GM18861 (cell line): ENCODE measurements around the gene UBXN10.
"Not testable (repeated sequence)": the region's sequence is repeated elsewhere in the genome, so short reads cannot be mapped to it uniquely, and the experiment has no call there.

ENCODE experiments used
- ATAC-seq: cut with Tn5 transposase; IDR thresholded peaks from one replicate; pipeline ENCODE4 v1.9.1; 2021; ENCODE audit not compliant: unreplicated experiment

UBXN10 gene

GRCh38 chr1:20199403-20199802, 13.5 kb downstream of the UBXN10 start:
- no peak for ATAC-seq

GRCh38 chr1:20199840-20200239, 13.9 kb downstream of the UBXN10 start:
- ATAC-seq, result no peak

GRCh38 chr1:20200966-20201365, 15.1 kb downstream of the UBXN10 start:
- ATAC-seq, result no peak

DNA sequence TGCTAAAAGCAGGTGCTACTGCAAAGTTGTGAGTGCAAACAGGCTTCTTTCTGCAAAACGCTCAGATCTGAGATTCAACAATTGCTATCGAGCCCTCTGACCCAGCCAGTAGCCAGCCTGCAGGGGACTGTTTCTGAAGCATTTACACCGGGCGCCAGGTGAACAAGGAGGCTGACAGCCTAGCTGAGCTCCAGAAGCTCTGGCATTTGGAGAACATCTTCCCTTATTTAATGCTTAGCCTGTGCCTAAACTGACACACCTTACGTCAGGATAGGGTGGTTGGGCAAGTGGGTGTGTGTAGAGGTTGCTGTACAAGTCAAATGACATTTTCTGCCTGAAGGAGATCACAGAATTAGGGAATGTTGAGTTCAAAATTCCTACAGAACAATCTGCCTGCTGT, 16.3 kb downstream of the UBXN10 start:
- ATAC-seq, result no peak

GRCh38 chr1:20207546-20207945, 21.6 kb downstream of the UBXN10 start:
- ATAC-seq, result no peak

- no peak for ATAC-seq
Observed at GRCh38 chr1:20209471-20209870, 23.6 kb downstream of the UBXN10 start.

DNA sequence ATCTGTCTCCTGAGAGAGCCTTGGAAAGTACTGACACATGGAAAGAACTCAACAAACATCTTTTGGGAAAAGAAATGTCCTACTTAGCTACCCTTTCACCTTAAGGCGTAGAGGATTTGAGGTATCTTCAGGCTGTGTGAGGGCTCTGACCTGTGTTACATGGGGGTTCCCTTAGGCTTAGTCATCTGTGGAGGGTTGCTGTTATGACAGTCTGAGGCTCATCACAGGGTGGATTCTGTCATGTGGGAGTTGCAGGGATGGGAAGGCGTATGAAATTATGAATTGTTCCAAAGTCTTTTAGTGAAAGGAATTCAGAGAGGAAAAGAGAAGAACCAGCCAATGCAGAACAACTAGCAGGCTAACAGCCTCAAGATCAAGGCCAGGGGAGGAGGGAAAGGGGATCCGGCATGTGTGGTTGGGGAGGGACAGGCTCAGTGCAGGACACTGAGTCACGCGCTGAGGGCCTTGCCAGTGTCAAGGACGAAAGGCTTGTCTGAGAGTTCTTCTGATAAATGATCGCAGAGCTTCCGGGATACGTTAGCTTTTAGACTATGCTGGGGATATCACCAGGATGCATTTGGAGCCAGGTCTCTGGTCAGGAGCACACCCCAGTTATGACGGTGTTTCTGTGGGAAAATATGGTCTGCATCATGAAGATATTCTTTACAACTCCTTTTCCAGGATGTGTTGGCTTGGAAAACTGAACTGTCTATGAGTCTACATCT, 25.0 kb downstream of the UBXN10 start:
- no peak for ATAC-seq

DNA sequence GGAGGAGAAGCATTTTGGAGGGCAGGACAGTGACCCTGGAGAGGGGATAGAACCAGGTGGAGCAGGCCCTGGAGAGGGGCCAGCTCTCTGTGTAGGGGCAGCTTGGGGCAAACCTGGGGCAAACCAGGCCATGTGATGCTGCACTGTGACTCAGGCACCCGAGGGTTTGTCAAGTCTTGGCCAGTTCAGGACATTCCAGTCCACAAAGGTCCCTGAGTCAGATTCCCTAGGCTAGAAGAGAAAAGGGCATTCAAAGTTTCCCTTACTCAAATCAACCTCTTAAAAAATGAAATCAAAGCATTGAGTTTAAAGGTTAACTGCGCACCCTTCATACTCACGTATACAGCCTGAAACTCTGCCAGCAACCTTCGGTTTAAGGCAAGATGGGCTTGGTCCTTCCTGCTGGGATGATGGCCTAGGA, 25.6 kb downstream of the UBXN10 start:
- no peak for ATAC-seq

GRCh38 chr1:20212085-20212684, 26.3 kb downstream of the UBXN10 start:
- no peak for ATAC-seq

GRCh38 chr1:20212685-20213331, 26.9 kb downstream of the UBXN10 start:
- ATAC-seq, result no peak

DNA sequence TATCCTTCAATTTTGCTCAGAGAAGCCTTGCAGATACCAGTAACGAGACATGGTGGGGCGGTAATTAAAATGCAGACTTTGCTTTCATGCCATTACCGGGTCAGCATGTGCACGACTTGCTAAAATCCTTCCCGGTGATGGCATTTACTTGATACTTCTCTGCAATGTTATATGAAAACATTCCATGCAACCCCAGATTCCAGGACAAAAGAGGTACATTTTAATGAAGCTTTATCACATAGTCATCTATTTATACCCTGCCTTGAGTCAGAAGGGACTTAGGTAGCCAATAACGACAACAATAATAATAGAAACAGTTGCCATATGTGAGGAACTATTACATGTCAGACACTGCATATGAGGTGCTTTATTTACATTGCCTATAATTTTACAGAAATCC, 29.8 kb downstream of the UBXN10 start:
- no peak for ATAC-seq

DNA sequence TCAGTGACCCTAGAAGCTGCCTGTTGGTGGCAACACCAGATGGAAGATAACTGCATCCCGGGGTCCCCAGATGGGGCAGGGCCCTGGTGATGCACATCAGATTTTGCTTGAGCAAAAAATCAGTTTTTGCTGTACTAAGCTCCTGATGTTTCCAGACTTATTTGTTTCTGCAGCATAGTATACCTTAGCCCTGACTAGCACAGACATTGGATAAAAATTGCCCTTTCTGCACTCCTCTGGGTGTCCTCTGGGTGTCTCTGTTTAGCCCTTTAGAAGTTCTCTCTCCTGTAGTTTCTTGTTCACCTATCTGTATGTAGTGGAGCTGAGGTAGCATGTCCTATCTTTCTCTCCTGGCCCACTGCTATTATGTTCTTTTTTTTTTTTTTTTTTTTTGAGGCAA, 30.7 kb downstream of the UBXN10 start:
- no peak for ATAC-seq

DNA sequence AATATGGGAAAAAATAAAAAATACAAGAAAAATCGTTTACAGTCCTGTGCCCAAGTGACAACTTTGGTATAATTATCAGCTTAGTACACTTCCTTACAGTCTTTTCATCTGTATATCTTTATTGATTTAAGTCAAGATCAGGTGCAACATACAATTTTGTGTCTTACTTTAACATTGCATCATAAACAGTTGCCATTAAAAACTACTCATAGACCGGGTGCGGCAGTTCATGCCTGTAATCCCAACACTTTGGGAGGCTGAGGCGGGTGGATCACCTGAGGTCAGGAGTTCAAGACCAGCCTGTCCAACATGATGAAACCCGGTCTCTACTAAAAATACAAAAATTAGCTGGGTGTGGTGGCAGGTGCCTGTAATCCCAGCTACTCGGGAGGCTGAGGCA, 33.2 kb downstream of the UBXN10 start:
- ATAC-seq, result not testable (repeated sequence)

GRCh38 chr1:20220036-20220435, 34.1 kb downstream of the UBXN10 start:
- ATAC-seq, result no peak

DNA sequence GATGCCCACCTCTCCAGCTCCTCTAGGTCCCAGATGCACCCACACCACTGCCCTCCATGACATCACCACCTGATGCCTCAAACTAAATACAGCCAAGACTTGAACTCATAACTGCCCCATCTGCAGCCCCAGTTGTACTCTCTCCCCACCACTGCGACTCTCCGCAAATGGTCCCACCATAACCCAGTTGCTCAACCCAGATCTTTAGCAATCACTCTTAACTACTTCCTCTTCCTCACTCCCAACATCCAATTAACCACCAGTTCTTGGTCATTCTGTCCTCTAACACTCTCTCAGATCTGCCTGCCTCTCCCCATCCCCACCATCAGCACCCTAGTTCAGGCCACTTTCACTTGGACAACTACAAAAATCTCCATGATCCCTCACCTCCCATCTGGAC, 37.2 kb downstream of the UBXN10 start:
- ATAC-seq, result no peak

DNA sequence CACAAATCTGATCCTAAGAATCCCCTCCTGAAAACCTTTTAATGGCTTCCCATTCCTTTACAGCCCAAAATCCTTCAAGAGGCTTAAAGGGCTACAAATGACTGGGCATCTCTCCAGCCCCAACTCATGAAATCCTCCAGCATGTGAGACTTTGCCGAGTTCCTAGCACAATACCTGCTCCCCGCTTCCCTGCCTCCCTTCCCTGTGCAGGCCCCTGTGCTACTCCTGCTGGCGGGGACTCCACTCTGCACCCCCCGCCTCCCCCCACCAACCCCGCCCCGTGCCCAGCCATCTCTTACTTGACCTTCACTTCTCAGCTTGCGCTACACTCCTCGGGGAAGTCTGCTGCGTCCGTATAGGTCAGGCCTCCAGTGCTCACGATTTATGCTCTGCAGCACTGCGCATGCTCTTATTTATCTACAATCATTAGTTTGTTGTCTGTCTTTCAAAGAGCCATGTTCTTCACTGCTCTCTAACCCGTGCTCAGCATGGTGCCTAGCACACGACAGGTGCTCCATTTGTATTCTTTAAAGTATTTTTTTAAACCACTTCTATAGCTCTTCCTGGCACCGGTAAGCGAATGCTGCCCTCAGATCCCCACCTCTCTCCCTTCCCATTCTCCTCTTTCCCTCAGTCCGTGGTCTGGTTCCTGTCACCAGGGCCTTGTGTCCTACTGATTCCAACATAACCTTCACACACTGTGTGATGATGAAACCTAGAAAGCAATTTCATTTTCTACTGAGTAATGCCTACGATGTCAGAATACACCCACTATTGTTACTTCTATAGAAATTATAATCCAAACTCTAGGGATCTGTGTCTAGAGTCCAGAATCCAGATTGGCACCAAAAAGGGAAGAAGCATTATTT, 37.9 kb downstream of the UBXN10 start:
- no peak for ATAC-seq

GRCh38 chr1:20224546-20224945, 38.6 kb downstream of the UBXN10 start:
- ATAC-seq, result no peak

DNA sequence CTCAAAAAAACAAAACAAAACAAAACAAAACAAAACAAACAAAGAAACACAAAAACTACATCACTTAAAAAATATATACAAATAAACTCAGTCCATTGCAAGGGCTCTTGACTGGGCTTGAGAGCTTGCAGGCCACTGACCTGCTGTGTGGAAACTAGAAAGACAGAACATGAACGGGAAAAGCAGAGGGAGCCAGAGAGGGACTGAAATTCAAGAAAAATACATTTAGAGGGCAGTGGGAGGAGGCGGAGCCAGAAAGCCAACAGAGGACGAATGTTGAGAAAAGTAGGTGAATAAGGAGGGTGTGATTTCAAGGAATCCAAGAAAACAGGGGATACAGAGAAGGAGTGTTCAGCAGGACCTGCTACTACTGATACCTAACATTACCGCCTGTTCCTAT, 41.8 kb downstream of the UBXN10 start:
- ATAC-seq, result no peak

DNA sequence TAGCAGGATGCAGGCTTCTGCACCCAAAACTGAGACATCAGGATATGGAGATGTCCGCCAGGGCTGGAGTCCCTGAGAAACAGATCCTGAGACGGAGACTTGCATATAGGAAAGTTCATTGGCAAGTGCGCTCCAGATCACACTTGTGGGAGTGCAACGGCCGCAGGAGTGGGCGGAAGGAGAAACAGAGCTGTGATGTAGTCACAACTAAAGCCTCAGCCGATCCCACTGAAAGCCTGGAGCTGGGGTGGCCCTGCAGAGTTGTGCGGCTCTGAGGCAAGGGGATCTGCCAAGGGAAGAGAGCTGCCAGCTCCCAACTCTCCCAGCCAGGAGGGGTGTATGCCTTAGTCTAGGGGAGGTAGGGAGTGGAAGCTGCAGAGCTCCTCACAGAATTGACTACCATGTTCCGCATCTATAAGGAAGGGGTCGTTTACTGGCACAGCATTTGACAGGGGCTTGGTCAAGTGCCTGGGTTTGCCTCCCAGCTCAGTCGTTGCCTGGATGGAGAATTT, 42.5 kb downstream of the UBXN10 start:
- no peak for ATAC-seq

DNA sequence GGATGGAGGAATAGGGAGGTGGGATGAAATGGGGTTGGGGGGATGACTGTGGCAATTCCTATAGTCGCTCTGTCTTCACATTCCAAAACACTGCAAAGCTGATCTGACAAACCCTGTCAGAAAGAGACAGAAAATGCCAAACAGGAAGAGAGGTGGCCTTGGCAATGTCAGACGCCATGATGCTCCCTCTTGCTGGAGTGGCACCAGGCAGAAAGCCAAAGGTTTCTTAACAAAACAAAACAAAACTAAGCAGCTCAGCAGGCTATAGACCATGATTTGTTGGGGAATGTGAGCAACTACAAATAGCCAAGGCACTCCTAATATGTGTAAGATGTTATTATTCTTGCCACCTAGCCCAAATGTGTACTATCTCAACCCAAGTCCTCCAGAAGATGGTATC, 43.3 kb downstream of the UBXN10 start:
- ATAC-seq, result no peak

GRCh38 chr1:20232564-20232963, 46.7 kb downstream of the UBXN10 start:
- not testable (repeated sequence) for ATAC-seq
